GM21723 (cell line): ENCODE measurements around the gene DNAH8.

ENCODE experiments used
- ATAC-seq: cut with Tn5 transposase; IDR thresholded peaks from one replicate; pipeline ENCODE4 v1.9.1; 2021; ENCODE audit warnings: mild to moderate bottlenecking, moderate library complexity; ENCODE audit not compliant: unreplicated experiment

DNAH8 gene, protein sequence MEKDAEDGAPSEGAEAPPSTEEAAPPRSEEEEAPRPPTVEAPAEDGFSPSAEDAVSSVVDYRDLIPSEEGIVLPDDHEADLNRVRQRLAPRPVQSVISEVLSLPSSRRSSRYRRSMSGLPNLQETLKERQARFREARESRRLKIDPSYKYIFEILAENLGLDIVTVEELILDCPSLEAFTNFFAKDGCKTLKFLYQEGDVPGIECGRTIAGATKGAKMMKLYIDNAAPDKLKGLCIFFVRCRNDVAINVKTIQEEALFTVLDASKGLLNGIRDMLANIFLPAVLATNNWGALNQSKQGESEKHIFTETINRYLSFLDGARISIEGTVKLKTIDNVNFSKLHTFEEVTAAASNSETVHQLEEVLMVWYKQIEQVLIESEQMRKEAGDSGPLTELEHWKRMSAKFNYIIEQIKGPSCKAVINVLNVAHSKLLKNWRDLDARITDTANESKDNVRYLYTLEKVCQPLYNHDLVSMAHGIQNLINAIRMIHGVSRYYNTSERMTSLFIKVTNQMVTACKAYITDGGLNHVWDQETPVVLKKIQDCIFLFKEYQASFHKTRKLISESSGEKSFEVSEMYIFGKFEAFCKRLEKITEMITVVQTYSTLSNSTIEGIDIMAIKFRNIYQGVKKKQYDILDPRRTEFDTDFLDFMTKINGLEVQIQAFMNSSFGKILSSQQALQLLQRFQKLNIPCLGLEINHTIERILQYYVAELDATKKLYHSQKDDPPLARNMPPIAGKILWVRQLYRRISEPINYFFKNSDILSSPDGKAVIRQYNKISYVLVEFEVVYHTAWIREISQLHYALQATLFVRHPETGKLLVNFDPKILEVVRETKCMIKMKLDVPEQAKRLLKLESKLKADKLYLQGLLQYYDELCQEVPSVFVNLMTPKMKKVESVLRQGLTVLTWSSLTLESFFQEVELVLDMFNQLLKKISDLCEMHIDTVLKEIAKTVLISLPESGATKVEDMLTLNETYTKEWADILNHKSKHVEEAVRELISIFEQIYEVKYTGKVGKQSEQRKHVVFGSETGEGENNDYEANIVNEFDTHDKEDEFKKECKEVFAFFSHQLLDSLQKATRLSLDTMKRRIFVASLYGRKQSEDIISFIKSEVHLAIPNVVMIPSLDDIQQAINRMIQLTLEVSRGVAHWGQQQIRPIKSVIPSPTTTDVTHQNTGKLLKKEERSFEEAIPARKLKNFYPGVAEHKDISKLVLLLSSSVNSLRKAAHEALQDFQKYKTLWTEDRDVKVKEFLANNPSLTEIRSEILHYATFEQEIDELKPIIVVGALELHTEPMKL (N-terminal part only)

DNA sequence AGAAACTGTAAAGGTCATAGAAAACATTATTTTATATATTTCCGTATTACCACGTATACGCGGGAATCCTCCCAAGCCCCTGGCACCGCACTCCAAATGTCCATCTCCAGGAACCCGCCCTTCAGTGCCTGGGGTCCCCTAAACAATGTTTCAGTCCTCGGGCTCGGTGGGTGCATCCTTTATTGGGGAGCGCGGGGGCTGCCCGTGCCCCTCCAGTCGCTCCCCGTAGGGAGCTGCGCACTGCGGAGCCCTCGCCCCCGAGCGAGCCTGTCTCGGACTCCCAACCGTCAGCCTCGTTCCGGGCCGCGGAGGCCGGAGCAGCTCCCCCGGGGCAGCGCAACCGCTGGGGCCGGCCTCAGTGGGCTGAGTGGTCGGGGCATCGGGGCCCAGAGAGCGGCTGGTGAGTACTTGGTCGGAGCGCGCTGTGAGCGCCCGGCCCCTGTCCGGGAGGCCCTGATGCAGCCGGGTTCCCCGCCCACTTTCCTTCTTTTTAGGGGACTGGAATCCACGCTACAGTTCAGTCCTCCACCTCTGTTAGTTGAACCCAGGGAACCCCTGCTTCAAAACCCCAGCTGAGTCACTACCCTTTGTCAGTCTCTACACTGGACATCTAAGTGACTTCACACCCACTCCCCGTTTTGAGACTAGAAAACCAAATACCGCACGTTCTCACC, at the start of gene DNAH8:
Gene DNAH8 (plus strand): TSS at position 296 of the 674 bp plus-strand sequence. CDS start 7,499 bp downstream, outside the sequence.
- ATAC-seq, result no peak

DNA sequence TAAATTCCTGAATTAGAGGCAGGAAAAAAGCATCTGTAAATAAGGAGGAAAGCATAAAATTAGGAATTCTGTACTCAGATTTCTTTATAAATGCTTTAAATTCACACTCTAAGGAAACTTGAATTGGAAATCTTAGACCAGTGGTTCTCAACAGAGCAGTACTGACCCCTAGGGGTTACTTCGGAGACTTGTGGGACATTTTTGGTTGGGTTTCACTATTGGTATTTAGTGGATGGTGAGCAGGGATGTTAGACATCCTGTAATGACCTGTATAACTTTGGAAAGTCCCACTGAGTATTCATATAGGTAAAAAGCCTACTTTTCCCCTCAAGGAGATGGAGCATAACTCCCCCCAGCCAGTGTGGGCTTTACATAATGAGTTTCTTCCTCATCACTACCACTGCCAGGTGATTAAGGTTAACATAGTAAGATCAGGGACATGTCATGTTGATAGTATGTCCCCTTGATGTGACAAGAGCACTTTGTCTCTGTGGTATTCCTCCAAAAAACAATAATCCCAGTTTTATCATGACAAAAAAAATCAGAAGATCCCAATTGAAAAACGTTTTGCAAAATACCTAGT, 43.1 kb upstream of the DNAH8 start:
- peak; percentile 80 for ATAC-seq

DNA sequence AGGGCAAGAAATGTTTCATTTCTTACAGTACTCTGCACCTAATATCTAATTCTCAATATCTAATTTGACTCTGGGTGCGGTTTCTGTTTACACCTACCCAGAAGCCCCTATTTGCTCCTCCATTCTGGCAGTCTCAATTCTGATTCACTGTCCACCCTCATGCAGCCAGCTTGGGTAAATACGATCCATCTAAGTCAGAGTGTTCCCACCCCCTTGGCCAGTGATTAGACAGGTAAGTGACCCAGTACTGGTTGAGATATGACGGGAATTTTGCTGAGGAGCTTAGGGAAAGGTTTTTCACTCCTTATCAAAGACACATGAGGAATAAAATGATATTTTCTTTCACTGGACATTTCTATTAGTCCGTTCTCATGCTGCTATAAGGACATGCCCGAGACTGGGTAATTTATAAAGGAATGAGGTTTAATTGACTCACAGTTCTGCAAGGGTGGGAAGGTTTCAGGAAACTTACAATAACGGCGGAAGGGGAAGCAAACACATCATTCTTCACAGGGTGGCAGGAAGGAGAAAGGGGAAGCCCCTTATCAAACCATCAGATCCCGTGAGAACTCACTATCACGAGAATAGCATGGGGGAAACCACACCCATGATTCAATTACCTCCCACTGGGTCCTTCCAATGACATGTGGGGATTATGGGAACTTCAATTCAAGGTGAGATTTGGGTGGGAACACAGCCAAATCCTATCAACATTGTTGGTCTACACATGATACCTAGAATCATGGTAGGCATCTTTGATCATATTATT, 41.5 kb upstream of the DNAH8 start:
- ATAC-seq, result no peak

DNA sequence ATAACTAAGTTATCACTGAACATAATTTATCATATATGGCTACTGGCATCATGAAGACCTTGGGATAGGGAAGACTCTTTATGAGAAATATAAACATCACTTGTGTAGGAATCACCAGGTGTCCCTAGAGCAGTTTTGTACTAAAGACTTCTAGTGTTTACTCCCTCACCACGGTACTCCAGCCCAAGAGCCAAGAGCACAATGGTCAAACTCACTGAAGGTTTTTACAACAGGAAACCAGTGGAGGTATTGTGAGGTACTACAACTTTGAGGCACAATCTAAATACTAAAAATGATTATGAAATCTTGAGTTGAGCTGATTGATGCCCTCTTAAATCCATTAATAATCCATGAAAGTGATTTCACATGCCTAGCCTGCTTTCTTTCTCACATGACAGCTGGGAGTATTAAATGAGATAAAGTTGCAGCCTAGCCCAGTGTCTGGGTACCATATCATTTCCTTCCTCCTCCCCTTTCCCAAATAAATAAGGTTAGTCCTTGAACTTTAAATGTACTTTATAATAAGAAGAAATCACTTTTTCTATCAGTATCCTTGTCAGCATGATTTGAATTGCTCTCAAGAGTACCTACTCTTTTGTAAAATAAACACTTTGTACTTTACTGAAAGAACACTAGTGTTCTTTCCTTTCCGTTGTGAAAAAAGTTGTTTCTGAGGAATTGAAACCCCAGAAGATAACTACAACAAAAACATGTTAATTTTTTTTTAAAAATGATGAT, 38.7 kb upstream of the DNAH8 start:
- ATAC-seq, result peak; percentile 60

DNA sequence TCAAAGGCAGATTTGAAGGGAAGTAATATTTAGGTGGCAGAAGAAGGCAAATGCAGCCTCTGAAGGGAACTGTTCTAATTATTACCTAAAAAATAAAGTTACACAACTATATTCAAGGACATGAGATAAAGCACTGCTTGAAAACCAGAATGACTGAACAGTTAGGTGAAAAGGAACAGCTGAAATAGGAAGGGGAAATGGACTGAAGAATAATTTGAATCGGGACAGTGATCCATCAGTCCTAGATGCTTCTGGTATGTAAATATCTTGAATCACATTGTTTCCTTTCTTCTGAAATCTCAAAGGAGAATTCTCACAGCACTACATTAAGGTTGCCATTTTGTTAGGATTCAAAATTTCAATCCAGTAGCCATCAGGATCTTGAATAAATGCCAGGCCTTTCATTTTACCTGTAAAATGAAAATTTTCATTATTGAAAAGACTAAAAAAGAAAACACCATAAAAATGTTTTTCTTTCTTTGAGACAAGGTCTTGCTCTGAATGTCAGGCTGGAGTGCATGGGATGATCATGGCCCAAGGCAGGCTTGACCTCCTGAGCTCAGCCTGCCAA, 38.1 kb upstream of the DNAH8 start:
- no peak for ATAC-seq

DNA sequence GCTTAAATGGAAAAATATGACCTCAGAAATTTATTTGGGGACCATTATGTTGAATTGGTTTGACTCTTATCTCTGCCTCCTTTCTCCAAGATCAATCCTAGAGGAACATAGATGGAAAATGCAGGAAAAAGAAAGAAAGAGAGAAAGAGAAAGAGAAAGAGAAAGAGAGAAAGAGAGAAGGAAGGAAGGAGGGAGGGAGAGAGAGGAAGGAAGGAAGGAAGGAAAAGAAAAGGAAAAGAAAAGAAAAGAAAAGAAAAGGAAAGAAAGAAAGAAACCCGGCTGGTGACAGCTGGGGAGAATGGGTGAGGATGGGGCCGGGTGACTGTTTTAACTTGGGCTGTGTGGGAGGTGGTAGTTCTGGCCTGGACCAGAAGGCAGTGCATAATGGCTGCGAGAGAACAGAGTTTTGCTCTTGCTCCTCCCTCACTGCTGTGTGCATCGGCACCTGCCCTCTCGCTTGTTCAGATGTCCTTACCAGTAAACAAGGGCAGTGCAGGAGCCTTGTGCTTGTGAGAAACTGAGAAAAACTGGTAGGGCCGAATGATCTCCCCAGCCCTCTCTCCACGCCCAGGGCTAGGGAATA, 36.8 kb upstream of the DNAH8 start:
- no peak for ATAC-seq

DNA sequence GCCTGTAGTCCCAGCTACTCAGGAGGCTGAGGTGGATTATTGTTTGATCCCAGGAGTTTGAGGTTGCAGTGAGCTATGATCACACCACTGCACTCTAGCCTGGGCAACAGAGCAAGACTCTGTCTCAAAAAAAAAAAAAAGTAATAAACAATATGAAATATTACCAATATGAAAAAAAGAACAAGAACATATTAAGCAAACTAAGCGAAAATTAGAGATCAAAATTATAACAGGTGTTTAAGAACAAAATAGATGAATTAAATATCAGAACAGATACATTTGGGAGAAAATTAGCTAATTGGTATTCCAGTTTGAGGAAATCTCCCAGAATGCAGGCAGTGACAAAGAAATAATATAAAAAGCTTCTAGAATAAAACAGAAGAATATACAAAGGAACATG, 35.4 kb upstream of the DNAH8 start:
- no peak for ATAC-seq

DNA sequence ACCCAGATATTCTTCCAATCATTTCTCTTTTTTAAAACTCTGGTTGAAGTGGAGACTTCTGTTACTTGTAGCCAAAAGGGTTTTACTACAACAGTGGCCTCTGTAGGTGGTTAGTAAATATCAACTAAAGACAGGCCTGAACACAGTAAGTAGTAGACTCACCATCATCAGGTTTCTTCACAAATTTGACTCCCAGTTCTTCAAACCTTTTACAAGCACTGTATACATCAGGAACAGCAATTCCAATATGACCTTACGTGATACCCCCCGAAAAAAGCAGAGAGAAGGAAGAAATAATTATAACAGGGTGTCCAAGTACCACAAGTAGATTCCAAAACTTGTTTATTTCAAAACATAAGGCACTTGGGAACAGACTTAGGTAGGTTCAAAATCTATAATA, 33.3 kb upstream of the DNAH8 start:
- ATAC-seq, result no peak

DNA sequence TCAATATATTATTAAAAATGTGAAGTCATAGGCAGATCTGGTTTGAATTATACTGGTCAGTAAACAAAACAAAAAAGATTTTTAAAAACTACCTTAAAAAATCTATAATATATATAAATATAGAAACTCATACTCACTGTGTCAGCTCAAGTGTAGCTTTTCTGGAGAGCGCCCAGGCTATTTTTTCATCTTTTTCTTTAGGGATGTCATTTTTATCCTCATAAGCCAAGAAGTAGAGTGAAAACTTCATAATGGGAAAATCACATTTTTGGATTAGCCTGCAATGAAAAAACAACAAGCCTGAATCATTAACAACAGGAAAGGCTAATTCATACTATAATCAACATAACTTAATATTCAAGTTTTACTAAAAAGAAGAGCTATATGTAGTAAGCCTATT, 30.9 kb upstream of the DNAH8 start:
- ATAC-seq, result no peak

DNA sequence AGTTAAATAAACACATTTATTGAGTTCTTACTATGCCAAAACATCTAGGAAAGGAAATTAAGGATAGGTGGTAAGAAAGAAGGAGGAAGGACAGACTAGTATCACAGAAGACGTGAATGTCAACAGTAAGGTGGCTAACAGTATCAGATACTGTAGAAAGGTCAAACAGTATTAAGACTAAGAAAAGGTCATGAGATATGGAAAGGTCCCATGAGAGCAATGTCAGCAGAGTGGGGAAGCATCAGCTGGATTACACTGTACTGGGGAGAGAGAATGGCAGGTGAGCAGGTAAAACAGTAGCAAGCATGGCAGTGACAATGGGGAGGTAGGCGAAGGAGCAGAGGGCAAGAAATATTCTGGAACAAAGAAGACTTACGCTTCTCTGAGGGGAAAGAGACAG, 30.2 kb upstream of the DNAH8 start:
- ATAC-seq, result no peak

DNA sequence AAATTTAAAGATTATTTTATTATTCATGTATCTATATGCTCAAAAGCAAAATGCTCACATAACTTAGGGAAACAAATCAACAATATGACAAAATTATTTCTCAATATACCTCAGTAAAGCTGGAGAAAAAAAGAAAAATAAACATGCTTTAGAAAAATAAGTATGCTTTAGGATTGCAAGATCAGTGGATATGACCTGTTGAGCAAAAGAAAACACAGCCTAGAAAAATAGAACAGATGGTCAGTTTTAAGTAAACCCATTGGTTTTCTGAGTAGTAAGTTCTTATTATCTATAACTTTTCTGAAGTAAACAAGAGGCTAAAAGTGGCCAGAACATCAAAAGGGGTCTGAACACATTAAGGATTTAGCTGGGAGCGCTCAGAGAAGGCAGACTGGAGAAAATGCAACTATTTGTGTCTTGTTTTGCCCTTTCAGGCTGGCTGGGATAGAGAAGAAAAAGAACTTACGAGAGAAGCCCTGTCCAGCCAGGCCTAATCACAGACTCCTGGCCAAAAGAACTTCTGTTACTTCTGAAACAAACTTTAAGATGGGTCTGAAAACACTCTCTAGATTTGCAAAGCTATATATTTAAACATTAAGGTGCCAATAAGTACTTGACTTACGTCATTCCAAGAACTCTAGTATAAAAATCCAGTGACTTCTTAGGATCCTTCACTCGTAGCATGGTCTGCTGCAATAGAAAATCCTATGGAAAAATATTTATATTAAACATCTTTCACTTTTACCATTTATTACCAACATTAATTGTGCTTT, 28.7 kb upstream of the DNAH8 start:
- ATAC-seq, result no peak

DNA sequence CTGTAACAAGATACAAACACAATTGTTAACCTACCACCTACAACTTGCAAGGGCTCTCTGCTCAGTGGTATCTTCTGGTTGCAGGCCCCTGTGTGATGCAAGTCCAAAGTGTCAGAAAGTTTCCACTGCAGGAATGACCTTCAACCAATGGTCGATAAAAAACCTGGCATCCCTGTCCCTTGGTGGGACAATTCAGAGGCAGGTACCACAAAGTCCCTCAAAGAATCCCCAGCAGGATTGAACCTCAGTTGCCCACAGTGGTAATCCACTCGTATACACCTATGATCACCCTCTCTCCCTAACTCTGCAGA, 28.1 kb upstream of the DNAH8 start:
- no peak for ATAC-seq

DNA sequence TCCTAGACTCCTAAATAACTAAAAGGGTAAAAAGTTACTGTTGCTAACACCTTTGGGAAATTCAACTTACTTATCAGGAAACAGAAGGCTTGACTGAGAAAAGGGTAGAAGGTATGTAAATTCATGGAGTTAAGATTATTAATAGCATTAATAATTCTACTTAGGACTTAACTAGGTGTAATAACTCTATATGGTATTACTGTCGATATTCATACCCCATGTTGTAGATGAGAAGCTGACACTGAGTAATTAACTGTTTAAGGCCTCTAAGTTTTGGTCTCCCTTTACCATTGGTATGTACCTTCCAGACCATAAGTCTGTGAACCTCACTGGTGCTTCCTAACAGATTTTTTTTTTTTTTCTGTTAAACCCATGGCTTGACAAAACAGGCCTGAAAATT, 27.6 kb upstream of the DNAH8 start:
- ATAC-seq, result no peak

DNA sequence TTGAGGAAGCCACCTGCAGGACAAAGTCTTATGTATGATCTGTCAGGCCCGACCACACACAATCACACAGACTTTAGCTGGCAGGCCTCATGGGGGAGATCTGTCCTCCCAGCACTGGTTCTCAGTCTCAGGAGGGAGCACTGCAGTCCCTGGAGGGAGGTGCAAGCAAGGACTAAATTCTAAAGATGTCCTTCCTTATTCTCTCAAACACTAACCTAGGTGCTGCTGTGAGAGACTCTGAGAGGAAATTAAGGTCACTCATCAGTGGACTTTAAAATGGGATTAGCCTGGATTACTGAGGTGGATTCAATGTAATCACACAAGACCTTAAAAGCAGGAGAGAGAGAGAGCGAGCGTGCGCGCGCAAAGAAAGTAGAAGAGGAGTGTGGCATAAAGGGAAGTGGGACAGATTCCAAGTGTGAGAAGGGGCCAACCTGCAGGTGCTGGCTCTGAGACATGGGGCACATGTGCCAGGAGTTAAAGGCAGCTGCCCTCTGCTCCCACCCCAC, 26.5 kb upstream of the DNAH8 start:
- peak; percentile 63 for ATAC-seq

DNA sequence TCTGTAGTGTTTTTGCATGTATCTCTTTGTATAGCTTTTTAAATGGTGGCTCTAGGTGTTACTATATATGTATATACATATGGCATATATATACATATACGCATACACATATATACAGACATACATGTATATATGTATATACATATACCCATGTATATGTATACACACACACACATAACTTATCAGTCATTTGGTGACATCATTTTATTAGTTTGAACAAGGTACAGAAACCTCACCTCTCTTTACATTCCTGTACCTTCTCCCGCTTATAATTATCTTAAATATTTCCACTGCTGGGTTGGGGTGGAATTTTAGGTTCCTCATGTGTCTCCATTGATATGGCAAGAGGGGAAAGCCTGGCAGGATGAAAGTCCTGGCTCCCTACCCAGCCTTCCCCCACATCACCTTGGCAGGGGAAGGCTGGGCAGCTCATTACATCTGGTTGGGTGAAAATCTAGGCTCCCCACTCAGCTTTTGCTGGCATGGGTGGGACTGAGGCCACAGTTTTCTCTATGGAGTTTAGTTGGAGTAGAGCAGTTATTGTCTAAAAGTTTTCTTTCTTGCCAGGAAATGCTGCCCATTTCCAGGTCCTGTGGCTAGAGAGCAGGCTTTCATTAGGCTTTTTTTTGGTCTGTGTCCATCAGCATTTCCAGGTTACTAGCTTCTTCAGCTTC, 19.7 kb upstream of the DNAH8 start:
- no peak for ATAC-seq

DNA sequence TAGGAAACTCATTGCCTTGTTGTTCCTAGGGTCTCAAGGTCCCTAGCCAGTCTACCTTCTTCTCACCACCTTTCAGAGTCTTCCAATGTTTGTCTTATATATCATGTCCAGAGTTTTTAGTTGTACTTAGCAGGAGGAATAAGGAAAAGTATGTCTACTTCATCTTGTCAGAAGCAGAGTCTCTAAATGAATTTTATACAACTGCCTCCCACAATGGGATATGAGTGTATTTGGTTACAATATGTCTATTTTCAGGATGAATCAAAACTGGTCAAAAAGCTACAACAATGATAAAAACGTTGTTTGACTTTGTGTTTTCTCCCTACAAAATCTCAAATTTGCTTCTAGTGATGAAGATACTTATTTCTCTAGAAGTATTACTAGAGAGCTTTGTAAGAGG, 19.2 kb upstream of the DNAH8 start:
- ATAC-seq, result no peak

DNA sequence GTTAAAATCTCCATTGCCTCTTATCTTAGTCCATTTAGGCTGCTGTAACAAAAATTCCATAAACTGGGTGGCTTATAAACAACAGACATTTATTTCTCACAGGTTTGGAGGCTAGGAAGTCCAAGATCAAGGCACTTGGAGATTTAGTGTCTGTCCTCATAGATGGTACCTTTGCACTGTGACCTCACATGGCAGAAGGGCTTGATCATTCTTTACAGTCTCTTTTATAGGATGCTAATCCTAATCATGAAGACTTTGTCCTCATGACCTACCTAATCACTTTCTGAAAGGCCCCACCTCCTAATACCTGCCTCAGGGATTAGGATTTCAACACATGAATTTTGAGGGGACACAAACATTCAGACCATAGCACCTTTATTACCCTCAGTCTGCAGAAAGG, 18.8 kb upstream of the DNAH8 start:
- ATAC-seq, result no peak
